ENCODE results near the gene PLEKHG5.
A peak's percentile ranks its signal among the peaks of the same experiment; 100 is the strongest.

The PLEKHG5 gene

DNA sequence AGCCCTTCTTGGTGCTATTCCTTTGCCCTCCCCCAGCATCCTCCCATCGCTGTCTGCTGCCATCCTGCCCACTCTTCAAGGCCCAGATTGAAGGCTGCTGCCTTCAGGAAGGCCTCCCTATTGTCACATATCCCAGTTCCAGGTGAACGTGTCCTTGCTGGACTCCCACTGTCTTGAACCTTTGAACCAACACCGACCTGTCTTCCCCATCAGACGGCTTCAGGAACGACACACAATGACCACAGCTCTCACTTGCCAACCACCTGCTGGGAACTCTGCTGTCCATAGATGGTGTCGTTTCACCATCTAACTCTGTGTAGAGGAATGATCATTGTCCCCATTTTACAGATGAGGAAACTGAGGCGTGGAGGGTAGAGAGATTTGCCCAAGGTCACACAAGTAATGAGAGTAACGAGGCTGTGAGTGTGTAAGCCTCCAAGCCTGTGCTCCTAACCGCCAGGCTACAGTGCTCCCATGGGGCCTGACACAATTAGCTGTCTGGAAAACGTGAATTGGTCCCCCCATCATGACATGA lies 9.9 kb upstream of the PLEKHG5 start:
- WGBS (ENCODE audit: extremely low coverage, insufficient coverage, low lambda C conversion rate): no CpG with 5 or more reads among the region's 10 CpGs
- Histone ChIP-seq H3K18ac (ENCODE audit: low read length) (no peak overlapping the region), H2BK5ac (ENCODE audit: low read length) (no peak overlapping the region), H3K4me1 (ENCODE audit: control insufficient read depth, low read depth, low read length) (no peaks in the 10 kb centered on the region), H3K27ac (ENCODE audit: low read depth, low read length) (no peak overlapping the region), H4K8ac (ENCODE audit: low read depth, low read length) (no peak overlapping the region), H3K4ac (ENCODE audit: low read depth, low read length) (no peak overlapping the region), H3K9ac (ENCODE audit: low read length) (no peak overlapping the region), H4K5ac (ENCODE audit: low read length) (no peak overlapping the region), H2BK15ac (replicated peaks; ENCODE audit: low read depth) (no peak overlapping the region), H3K4me3 (ENCODE audit: low read length) (no peak overlapping the region), H3K4me2 (ENCODE audit: low read length) (no peak overlapping the region), H3K36me3 (ENCODE audit: control insufficient read depth, insufficient read depth, low read length) (no peaks in the 10 kb centered on the region), H3K23ac (ENCODE audit: low read length) (no peak overlapping the region), H3K56ac (ENCODE audit: low read length) (no peak overlapping the region), H3K79me2 (ENCODE audit: control insufficient read depth, insufficient read depth, low read length) (no peaks in the 10 kb centered on the region), H2AK5ac (ENCODE audit: low read length) (no peak overlapping the region), H3K27me3 (ENCODE audit: insufficient read depth, low read length, poor library complexity) (no peaks in the 10 kb centered on the region), H3K79me1 (ENCODE audit: low read length) (no peaks in the 10 kb centered on the region), H2BK120ac (ENCODE audit: low read depth, low read length) (no peak overlapping the region)
- no peak for DNase-seq

- no peak overlapping the region for H2BK15ac ChIP-seq (replicated peaks; ENCODE audit: low read depth)
- H3K79me2 ChIP-seq (ENCODE audit: control insufficient read depth, insufficient read depth, low read length): no peaks in the 10 kb centered on the region
- H3K9ac ChIP-seq (ENCODE audit: low read length): no peak overlapping the region
- H3K23ac ChIP-seq (ENCODE audit: low read length): no peak overlapping the region
- no peak overlapping the region for H4K5ac ChIP-seq (ENCODE audit: low read length)
- DNase-seq: no peak
- no peak overlapping the region for H2AK5ac ChIP-seq (ENCODE audit: low read length)
- H3K79me1 ChIP-seq (ENCODE audit: low read length): no peaks in the 10 kb centered on the region
- no peak overlapping the region for H3K56ac ChIP-seq (ENCODE audit: low read length)
- H3K4ac ChIP-seq (ENCODE audit: low read depth, low read length): no peak overlapping the region
- H3K18ac ChIP-seq (ENCODE audit: low read length): no peak overlapping the region
- H2BK120ac ChIP-seq (ENCODE audit: low read depth, low read length): no peak overlapping the region
- WGBS (ENCODE audit: extremely low coverage, insufficient coverage, low lambda C conversion rate): no CpG with 5 or more reads among the region's 27 CpGs
- no peaks in the 10 kb centered on the region for H3K36me3 ChIP-seq (ENCODE audit: control insufficient read depth, insufficient read depth, low read length)
- H3K4me2 ChIP-seq (ENCODE audit: low read length): no peak overlapping the region
- no peak overlapping the region for H2BK5ac ChIP-seq (ENCODE audit: low read length)
- no peak overlapping the region for H3K4me3 ChIP-seq (ENCODE audit: low read length)
- H4K8ac ChIP-seq (ENCODE audit: low read depth, low read length): no peak overlapping the region
- H3K27me3 ChIP-seq (ENCODE audit: insufficient read depth, low read length, poor library complexity): no peaks in the 10 kb centered on the region
- no peaks in the 10 kb centered on the region for H3K4me1 ChIP-seq (ENCODE audit: control insufficient read depth, low read depth, low read length)
- H3K27ac ChIP-seq (ENCODE audit: low read depth, low read length): no peak overlapping the region
These were observed 9.2 kb upstream of the PLEKHG5 start for GRCh38 chr1:6500544-6501278.

GRCh38 chr1:6499296-6499695 lies 7.8 kb upstream of the PLEKHG5 start:
- no peaks in the 10 kb centered on the region for H3K4me1 ChIP-seq (ENCODE audit: control insufficient read depth, low read depth, low read length)
- no peak overlapping the region for H3K4ac ChIP-seq (ENCODE audit: low read depth, low read length)
- no peak overlapping the region for H3K18ac ChIP-seq (ENCODE audit: low read length)
- no peak overlapping the region for H3K23ac ChIP-seq (ENCODE audit: low read length)
- no peak overlapping the region for H3K27ac ChIP-seq (ENCODE audit: low read depth, low read length)
- no peaks in the 10 kb centered on the region for H3K79me2 ChIP-seq (ENCODE audit: control insufficient read depth, insufficient read depth, low read length)
- no peak overlapping the region for H2BK5ac ChIP-seq (ENCODE audit: low read length)
- H2AK5ac ChIP-seq (ENCODE audit: low read length): no peak overlapping the region
- no peaks in the 10 kb centered on the region for H3K27me3 ChIP-seq (ENCODE audit: insufficient read depth, low read length, poor library complexity)
- DNase-seq: no peak
- H4K8ac ChIP-seq (ENCODE audit: low read depth, low read length): no peak overlapping the region
- H2BK15ac ChIP-seq (replicated peaks; ENCODE audit: low read depth): no peak overlapping the region
- no peak overlapping the region for H3K9ac ChIP-seq (ENCODE audit: low read length)
- H4K5ac ChIP-seq (ENCODE audit: low read length): no peak overlapping the region
- H3K79me1 ChIP-seq (ENCODE audit: low read length): no peaks in the 10 kb centered on the region
- WGBS (ENCODE audit: extremely low coverage, insufficient coverage, low lambda C conversion rate): no CpG with 5 or more reads among the region's 4 CpGs
- no peak overlapping the region for H2BK120ac ChIP-seq (ENCODE audit: low read depth, low read length)
- no peaks in the 10 kb centered on the region for H3K36me3 ChIP-seq (ENCODE audit: control insufficient read depth, insufficient read depth, low read length)
- no peak overlapping the region for H3K56ac ChIP-seq (ENCODE audit: low read length)
- H3K4me2 ChIP-seq (ENCODE audit: low read length): no peak overlapping the region
- H3K4me3 ChIP-seq (ENCODE audit: low read length): no peak overlapping the region

- Histone ChIP-seq H3K4me3 (ENCODE audit: low read length) (no peak overlapping the region), H3K36me3 (ENCODE audit: control insufficient read depth, insufficient read depth, low read length) (no peaks in the 10 kb centered on the region), H3K27ac (ENCODE audit: low read depth, low read length) (no peak overlapping the region), H3K79me1 (ENCODE audit: low read length) (no peaks in the 10 kb centered on the region), H4K8ac (ENCODE audit: low read depth, low read length) (no peak overlapping the region), H2BK120ac (ENCODE audit: low read depth, low read length) (no peak overlapping the region), H3K4ac (ENCODE audit: low read depth, low read length) (no peak overlapping the region), H3K56ac (ENCODE audit: low read length) (no peak overlapping the region), H2BK15ac (replicated peaks; ENCODE audit: low read depth) (no peak overlapping the region), H2AK5ac (ENCODE audit: low read length) (no peak overlapping the region), H3K23ac (ENCODE audit: low read length) (no peak overlapping the region), H3K4me1 (ENCODE audit: control insufficient read depth, low read depth, low read length) (no peaks in the 10 kb centered on the region), H3K4me2 (ENCODE audit: low read length) (no peak overlapping the region), H3K18ac (ENCODE audit: low read length) (no peak overlapping the region), H4K5ac (ENCODE audit: low read length) (no peak overlapping the region), H3K27me3 (ENCODE audit: insufficient read depth, low read length, poor library complexity) (no peaks in the 10 kb centered on the region), H2BK5ac (ENCODE audit: low read length) (no peak overlapping the region), H3K79me2 (ENCODE audit: control insufficient read depth, insufficient read depth, low read length) (no peaks in the 10 kb centered on the region), H3K9ac (ENCODE audit: low read length) (no peak overlapping the region)
- no CpG with 5 or more reads among the region's 13 CpGs for WGBS (ENCODE audit: extremely low coverage, insufficient coverage, low lambda C conversion rate)
- no peak for DNase-seq
These were observed 7.2 kb upstream of the PLEKHG5 start for GRCh38 chr1:6498576-6499111.

DNA sequence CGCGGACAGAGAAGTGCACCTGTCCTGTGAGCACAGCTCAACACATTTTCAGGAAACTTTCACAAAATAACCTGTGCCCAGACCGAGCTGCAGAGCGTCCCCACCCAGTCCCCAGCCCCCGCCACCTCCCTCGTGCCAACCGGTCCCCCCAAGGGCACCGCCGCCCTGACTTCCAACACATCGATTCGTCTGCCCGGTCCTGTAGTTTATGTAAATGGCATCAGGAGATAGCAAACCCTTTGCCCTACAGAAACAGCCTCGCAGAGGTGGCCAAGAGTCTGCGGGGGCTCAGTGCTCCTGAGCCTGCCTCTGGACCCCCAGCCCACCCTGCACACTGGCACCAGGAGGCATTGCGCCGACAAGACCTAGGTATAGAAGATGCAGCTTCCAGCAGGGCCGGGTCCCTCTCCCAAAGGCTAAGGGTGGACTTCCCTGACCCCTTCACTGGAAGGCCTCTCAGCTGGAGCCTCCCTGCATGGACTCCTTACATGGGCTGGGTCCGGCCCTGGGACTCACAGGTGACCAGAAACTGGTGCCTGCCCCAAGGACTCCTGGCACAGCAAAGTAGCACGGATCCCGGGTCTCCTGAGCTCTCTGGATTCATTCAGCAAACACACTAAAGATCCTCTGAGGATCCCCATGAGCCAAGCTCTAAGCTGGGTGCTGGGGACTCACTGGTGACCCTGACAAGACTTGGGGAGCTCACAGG lies 6.6 kb upstream of the PLEKHG5 start:
- Histone ChIP-seq H3K36me3 (ENCODE audit: control insufficient read depth, insufficient read depth, low read length) (no peaks in the 10 kb centered on the region), H3K9ac (ENCODE audit: low read length) (no peak overlapping the region), H3K4ac (ENCODE audit: low read depth, low read length) (no peak overlapping the region), H3K4me1 (ENCODE audit: control insufficient read depth, low read depth, low read length) (no peaks in the 10 kb centered on the region), H3K56ac (ENCODE audit: low read length) (peak overlapping the region; percentile 60), H4K8ac (ENCODE audit: low read depth, low read length) (no peak overlapping the region), H3K79me2 (ENCODE audit: control insufficient read depth, insufficient read depth, low read length) (no peaks in the 10 kb centered on the region), H3K27me3 (ENCODE audit: insufficient read depth, low read length, poor library complexity) (no peaks in the 10 kb centered on the region), H3K27ac (ENCODE audit: low read depth, low read length) (no peak overlapping the region), H3K79me1 (ENCODE audit: low read length) (no peaks in the 10 kb centered on the region), H4K5ac (ENCODE audit: low read length) (no peak overlapping the region), H3K4me2 (ENCODE audit: low read length) (peak overlapping the region; percentile 78), H2BK15ac (replicated peaks; ENCODE audit: low read depth) (no peak overlapping the region), H3K4me3 (ENCODE audit: low read length) (peak overlapping the region; percentile 33), H2BK5ac (ENCODE audit: low read length) (no peak overlapping the region), H3K18ac (ENCODE audit: low read length) (no peak overlapping the region), H2BK120ac (ENCODE audit: low read depth, low read length) (no peak overlapping the region), H2AK5ac (ENCODE audit: low read length) (no peak overlapping the region), H3K23ac (ENCODE audit: low read length) (no peak overlapping the region)
- DNase-seq: no peak
- WGBS (ENCODE audit: extremely low coverage, insufficient coverage, low lambda C conversion rate): no CpG with 5 or more reads among the region's 20 CpGs

Measured in mesendoderm (in vitro differentiated cells).